NCI-H187 treated with DMSO at 0.1 percent for 48 hours (cell line): ENCODE results near the gene RPL3.
"Not testable (repeated sequence)": the region's sequence is repeated elsewhere in the genome, so short reads cannot be mapped to it uniquely, and the experiment has no call there.

Source experiments
- DNase-seq: peaks from one replicate; lab custom pipeline; 2025; lab: John Stamatoyannopoulos, UW

The RPL3 gene

DNA sequence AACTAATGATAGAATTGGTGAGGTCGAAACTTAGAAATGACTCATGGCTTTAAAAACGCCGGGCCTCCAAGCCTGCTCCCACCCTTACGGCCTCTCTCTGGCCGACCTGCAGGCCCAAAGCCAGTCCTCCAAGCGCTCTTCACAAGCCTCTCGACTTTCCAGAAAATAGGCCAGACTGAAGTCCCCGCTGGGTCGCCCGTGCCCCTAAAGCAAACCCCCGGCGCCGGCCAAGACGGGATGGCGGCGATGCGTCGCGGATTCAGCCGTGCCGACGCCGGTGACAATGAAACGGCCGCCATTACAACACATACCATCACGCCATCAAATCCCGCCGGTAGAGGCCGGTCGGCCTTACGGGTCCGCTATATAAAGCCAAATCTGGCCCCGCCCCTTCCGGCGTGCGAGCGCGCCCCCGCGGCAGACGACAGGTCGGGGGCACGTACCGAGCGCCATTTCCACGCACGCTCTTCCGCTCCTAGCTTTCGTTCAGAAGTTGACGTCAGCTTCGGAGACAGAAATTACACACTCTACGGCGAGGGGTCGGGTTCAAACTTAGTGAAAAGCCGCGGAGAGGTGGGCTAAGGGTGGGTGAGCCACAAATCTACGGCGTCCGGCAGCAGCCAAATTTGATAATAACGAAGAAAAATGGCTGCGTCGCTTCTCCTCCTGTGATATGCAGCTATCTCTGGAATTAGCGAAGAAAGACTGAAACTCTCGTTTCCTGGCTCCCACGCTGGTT lies at the start of gene RPL3:
Gene RPL3 (minus strand): TSS at position 340 of the 739 bp plus-strand sequence. CDS start 26 bp downstream, at position 314.
- DNase-seq: peak; percentile 60

DNA sequence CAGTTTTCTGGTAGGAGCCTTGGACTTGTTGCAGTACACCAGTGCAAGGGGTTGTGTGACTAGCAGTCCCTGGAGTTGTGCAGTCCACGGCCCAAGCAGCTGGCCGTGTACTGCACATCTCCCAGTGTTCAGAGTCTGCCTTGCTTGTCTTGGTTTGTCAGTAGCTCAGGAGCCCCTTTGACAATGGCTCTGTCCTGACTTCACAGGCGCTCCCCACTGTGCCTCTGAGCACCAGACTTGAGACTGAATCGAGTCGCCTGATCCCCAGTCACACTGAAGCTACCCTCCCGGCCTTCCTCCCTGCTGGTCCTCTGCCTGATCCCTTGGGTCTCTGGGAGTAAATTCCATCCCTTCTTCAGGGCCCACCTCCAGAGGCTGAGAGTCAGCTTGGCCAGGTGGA lies 49.8 kb upstream of the RPL3 start:
- no peak for DNase-seq

DNA sequence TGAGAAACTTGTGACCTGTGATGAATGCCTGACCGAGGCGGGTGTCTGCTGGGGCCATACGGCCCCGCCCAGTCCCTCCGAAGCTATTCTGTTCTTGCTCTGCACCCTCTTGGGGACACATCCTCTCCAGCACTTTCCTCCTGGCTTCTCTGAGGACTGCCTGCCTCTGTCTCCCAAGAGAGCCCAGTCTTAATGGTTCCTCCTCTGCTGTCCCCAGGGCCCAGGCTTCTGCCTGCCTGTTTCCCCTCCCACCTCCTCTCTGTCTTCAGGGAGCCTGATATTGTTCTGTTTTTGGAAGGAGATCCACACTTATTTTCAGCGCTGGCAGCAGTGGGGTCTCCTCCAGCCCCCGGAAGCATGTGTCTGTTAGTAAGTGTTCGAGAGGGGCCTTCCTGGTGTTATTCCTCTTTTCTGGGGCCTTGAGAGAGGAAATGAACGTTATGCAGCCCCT lies 49.1 kb upstream of the RPL3 start:
- no peak for DNase-seq

DNA sequence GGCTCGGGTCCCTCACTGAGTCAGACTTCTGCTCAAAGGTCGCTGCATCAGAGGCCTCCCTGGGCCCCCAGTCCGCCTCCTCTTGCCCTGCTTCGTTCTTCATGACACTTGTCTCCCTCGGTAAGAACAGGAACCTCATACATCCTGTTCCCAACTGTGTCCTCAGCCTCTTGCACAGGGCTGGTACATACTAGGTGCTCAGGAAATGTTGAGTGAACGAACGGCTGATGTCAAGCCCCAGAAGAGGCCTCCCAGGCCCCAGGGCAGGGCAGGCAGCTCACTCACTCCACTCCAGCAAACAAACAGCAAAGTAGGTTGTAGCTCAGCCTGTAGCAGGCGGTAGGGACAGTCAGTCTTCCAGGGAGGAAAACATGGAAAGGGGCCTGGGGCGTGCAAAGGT lies 47.6 kb upstream of the RPL3 start:
- DNase-seq: no peak

DNA sequence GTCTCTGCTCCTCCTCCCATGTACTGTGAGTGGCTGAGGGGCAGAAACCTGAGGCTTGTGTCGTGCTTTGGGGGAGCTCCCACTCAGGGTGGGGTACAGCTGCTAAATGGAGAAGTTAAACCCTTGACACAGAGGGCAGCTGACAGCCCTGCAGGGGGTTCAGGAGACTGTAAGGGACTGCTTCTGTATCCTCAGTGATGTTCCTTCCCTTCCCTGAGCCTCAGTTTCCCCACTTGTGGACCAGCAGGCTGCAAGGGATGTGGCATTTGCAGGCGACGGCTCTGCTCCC lies 46.0 kb upstream of the RPL3 start:
- no peak for DNase-seq

DNA sequence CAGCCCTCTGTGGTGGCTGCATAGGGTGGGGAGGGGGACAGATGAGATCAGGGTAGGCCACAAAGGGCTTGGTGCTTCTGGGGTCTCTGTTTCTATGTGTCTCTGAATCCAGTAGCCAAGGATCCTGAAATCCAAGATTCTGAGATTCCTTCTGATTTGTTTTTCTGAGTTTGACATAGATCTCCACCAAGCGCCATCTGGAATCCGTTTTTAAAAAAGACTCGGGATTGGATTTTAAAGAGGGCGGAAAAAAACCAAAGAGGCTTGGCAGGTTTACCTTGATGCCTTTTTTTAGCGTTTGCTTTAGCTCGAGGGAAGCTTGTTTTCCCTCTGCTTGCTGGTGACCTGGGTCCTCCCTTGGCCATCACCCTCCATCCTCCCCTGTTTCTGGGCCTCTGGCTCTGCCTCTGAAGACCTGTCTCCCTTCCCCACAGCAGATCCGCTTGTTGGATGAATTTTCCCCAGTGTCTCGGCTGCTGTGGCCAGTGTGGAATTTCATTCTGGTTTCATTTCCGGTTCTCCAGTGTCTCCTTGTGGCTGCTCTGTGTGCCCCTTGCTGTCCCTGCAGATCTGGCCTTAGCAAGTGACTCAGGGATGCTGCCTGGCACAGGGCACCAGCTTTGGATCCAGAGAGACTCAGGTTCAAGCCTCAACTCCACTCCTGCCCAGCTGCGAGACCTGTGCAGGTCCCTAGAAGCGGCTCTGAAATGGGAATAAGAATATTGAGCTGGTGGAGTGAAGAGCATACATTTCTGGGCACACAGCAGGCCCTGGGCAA lies 45.5 kb upstream of the RPL3 start:
- DNase-seq: no peak

DNA sequence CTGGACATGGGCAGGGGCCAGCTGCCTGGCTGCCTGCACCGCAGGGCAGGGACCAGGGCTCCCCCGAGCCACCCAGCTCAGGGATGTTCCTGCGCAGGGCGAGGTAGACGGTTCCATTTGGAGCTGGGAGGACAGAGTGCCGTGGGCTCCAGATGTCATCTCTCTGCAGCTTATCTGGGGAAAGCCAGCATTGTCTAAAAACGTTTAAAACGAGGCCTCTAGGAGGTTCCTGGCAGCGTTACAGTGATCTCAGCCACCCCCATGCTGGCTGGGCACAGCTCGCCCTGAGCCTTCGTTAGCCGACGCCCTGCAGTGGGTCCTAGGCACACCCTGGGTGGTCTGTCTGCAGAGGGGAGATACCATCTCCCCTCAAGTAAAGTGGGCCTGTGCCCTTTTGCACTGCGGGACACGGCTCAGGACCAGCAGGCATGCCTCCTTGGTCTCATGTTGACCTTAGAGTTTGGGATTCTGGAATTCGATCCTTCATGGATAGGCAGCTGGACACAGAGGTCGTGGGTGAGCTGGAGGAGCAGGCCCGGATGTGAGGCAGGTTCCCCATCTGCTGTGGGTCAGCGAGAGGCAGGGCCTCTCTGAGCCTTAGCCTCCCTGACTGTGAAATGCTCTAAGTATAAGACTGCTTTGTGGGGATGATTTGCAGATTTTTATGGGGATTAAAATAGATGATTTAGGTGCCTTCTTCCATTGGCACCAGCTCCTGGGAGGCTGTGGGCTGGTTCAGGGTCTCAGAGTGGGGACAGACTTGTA lies 44.5 kb upstream of the RPL3 start:
- no peak for DNase-seq

DNA sequence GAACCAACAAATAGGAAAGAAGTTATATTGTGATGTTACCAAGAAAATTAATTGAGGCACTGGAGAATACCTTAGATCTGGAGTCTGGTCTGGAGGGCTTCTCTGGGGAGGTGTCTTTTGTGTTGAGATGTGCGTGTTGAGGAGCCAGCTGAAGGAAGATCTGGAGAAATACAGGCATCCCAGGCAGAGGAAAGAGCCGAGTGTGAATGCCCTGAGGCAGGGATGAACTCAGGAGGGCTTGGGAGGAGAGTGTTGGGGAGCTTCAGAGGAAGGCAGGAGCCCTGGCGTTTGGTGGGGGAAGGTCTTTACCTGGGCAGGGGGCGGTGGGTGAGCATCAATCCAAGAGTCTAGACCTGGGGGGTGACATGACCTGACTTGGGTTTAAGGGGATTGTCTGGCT lies 43.5 kb upstream of the RPL3 start:
- DNase-seq: no peak

DNA sequence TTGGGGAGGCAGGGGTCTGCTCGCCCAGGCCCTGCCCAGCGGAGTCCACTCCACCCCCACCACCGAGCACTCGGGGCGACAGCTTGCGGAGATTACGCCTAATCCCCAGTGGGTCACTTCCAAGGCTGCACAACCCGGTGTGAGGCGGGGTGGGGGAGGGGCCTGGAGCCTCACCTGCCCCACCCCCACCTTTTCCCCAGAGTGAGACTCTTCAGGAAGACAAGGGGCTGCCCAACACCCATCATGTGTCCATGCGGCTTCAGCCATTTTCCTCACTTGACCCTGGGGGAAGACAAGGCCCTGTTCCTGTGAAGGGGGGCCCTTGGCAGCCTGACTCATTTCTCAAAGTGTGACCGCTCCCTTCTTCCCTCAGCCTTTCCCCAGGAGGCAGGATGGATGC lies 42.8 kb upstream of the RPL3 start:
- DNase-seq: no peak

DNA sequence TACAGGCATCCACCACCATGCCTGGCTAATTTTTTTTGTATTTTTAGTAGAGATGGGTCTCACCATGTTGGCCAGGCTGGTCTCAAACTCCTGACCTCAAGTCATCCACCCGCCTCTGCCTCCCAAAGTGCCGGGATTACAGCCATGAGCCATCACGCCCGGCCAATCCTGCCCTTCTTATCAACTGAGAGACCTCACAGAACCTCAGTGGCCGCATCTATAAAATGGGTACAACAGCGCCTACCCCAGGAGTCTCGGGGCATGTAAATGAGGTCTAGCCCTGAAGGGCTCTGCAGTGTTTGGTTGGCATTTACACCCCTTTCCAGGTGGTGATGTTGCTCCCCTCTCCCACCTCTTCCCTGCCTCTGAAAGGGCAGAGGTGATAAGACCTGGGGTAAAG lies 42.1 kb upstream of the RPL3 start:
- DNase-seq: no peak

DNA sequence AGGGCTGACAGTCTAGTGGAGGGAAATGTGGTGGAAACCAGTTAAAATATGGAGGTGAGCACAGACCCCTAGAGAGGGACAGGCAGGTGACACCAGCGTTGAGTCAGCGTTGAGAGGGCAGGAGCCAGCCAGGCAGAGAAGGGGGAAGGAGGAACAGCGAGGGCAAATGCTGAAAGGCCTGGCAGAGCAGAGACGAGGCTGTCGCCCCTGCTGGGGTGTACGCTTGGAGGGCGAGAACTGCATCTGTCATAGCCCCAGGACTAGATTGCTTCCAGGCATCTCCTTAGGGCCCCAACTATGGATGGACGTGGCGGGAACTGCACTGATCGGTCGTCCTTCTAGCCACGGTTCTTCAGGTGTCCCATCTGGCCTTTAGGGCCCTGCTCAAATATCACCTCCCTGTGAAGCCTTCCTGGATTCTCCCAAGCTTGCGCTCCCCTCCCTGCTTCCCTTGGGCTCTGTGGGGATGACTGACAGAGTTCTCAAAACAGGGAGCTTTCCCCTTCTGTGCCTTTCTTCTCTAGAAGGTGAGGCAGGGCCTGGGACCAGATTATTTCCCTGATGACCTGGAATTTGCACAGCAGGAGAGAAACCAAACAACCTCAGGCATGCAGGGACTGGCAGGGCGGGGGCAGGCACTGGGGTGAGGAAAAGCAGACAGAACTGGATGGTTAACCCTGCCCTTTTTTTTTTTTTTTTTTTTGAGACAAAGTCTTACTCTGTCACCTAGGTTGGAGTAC lies 41.4 kb upstream of the RPL3 start:
- DNase-seq: no peak

DNA sequence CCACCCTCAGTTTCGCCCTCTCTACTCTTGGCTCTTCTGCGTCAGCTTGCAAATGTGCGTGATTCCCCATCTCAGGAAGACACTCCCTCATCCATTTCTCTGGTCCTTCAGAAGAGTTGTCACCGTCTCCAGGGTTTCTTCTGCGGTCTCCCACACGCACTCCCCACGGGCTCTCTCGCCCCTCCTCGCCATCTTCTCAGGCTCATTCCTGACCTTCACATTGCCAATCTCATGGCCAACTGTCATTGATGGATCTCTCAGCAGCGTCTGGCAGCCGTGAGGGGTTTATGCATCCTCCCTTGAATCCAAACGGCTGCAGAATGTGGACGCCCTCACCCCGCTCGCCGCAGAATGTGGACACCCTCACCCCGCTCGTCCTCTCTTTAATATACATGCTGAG lies 40.8 kb upstream of the RPL3 start:
- no peak for DNase-seq

DNA sequence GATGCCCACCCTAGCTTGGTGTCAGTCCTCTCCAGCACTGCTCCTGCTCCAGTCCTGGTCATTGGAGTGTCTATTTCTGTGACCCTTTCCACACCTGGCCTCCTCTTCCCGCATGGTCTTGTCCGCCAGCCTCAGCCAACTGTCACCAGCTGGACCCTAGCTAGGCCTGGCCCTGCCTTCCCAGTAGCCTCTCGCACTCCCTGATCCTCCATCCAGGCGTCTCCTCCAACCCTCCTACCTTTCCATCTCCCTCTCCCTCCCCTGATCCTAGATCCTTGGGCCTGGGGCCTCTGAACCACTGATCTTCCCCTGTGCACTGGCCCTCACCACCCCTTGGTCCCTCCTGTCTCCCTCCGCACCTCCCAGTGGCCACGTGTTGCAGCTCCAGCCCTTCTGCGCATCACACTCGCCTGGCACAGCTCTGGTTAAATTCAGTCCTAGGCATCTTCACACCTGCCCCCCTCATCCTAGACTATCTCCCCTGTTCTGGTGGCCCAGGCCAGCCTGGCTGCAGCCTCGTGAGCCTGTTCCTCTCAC lies 40.3 kb upstream of the RPL3 start:
- DNase-seq: no peak

DNA sequence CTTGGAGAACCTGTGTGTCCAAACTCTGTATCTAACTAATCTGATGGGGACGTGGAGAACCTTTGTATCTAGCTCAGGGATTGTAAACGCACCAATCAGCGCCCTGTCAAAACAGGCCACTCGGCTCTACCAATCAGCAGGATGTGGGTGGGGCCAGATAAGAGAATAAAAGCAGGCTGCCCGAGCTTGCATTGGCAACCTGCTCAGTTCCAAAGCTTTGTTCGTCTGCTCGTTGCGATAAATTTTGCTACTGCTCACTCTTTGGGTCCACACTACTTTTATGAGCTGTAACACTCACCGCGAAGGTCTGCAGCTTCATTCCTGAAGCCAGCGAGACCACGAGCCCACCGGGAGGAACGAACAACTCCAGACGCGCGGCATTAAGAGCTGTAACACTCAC lies 38.8 kb upstream of the RPL3 start:
- DNase-seq: not testable (repeated sequence)

DNA sequence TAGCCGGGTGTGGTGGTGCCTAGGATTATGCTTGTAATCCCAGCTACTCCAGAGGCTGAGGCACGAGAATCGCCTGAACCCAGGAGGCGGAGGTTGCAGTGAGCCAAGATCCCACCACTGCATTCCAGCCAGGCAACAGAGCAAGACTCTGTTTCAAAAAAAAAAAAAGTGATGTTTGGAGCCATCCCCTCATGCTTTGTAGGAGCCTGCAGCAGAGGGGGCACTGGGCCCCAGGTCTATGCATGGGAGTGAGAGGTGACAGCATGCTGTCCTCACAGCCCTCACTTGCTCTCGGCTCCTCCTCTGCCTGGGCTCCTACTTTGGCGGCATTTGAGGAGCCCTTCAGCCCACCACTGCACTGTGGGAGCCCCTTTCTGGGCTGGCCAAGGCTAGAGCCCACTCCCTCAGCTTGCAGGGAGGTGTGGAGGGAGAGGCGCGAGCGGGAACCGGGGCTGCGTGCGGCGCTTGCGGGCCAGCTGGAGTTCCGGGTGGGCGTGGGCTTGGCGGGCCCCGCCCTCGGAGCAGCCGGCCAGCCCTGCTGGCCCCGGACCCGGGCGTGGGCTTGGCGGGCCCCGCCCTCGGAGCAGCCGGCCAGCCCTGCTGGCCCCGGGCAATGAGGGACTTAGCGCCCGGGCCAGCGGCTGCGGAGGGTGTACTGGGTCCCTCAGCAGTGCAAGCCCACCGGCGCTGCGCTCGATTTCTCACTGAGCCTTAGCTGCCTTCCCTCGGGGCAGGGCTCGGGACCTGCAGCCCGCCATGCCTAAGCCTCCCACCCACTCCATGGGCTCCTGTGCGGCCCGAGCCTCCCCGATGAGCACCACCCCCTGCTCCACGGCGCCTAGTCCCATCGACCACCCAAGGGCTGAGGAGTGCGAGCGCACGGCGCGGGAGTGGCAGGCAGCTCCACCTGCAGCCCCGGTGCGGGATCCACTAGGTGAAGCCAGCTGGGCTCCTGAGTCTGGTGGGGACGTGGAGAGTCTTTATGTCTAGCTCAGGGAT lies 38.0 kb upstream of the RPL3 start:
- not testable (repeated sequence) for DNase-seq

DNA sequence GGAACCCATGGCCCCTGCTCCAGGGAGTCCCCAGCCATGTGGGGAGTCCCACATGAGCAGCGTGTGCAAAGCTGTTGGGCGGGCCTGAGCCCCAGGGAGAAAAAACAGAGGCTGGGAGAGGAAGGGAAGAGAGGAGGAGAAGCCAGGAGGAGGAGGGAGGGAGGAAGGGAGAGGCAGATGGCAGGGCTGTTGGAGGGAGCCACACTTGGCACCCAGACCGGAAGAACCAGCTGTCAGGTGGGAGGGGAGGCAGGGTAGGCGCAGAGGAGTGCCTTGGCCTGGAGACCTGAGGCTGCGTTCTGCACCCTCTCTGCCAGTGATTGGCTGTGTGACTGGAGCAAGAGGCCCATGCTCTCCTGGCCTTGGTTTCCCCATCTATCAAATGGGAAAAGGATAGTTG lies 37.0 kb upstream of the RPL3 start:
- DNase-seq: no peak

DNA sequence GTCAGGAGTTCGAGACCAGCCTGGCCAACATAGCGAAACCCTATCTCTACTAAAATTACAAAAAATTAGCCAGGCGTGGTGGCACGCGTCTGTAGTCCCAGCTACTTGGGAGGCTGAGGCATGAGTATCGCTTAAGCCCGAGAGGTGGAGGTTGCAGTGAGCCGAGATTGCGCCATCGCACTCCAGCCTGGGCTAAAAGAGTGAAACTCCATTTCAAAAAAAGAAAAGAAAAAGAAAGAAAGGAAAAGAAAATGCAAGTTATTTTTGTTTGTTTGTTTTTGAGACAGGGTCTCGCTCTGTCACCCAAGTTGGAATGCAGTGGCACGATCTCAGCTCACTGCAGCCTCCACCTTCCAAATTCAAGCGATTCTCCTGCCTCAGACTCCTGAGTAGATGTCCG lies 36.4 kb upstream of the RPL3 start:
- DNase-seq: not testable (repeated sequence)

DNA sequence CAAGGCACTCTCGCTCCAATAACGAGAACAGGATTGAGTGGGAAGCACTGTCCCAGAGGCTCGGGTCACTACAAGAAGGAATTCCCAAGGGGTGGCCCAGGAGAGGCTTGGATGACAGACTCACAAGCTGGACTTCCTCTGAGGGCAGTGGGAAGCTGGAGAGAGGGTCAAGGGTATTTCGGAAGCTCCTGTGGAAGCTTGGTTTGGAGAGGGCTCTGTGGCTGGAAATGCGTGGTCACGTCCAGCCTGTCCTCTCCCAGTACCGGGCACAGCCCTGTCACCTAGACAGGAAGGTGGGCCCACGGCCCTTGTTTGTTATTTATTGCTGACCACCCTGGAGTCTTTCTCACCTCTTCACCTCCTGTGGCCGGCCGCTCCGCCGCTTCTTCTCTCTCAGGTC lies 35.7 kb upstream of the RPL3 start:
- no peak for DNase-seq

DNA sequence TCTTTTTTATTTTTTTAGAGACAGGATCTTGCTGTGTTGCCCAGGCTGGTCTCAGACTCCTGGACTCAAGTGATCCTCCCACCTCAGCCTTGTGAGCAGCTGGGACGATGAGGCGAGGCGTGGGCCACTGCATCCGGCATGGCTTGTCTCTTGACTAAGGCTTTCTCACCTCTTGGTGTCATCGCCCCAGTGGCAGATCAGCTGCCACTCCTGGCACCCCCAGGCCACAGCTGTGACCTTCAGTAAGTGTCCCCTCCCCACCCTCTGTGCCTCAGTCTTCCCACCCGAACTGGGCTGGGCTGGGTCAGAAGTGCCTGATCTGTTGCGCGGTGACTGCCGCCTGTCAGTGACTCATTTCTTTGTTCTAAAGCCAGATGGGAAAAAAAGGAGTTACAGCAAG lies 33.9 kb upstream of the RPL3 start:
- no peak for DNase-seq

DNA sequence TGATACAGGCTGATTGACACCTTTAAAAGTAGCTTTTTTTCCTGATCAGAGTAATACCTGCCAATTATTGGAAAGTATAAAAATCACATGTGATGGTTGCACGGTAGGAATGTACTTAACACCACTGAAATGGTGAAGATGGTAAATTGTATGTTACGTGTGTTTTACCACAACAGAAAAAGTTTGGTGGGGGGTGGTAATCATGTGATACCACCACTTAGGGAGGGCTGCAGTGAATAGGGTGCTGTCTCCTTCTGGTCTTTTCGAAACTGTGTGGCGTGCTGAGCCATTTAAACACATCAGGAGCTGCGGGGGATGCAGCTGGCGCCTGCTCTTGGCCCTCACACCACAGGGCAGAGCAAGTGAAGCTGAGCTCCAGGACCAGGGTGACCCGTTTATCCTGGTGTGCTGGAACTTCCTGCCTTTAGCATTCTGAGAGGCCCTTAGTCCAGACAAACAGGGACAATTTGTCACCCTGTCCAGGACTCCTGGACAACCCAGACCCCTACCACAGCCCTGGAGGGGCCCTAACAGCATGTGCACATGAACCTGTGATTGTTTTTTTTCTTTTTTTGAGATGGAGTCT lies 33.0 kb upstream of the RPL3 start:
- no peak for DNase-seq
